Ovary (tissue), 9 donors: ENCODE results near the gene ABLIM1. TPM values are rescaled to one million over a fixed set of nuclear protein-coding genes. Genes with fewer than 3 reads are reported as not detected.

Experiments
- DNase-seq, 5 donors: peaks; one replicate each; pipeline ENCODE4 v3.0.0-alpha.2; 2019 to 2020
- H3K27ac ChIP-seq, 2 donors: fragments of 200-600 bp; one replicate each; pipeline versions ENCODE4 v1.5.1 to v1.8.0; 2019 to 2022
- H3K27me3 ChIP-seq: fragments of 200-600 bp; one replicate; pipeline ENCODE4 v1.8.0; 2022
- H3K36me3 ChIP-seq: fragments of 200-600 bp; sonication (generic); one replicate; pipeline ENCODE4 v1.5.1; 2019
- H3K4me1 ChIP-seq: one replicate; pipeline ENCODE4 v1.8.1; 2013; ENCODE audit warnings: mild to moderate bottlenecking, moderate library complexity; ENCODE audit not compliant: insufficient read depth
- H3K4me3 ChIP-seq: fragments of 200-600 bp; sonication (generic); one replicate; pipeline ENCODE4 v1.5.1; 2017
- H3K9me3 ChIP-seq, 2 donors: fragments of 200-600 bp in 1 of 2; sonication (generic) in 1 of 2; one replicate each; pipeline versions ENCODE4 v1.5.1 to v1.8.1; 2013 to 2019; ENCODE audit warnings: mild to moderate bottlenecking in 1 of 2, moderate library complexity in 1 of 2
- CTCF ChIP-seq, 3 donors: fragments of 450-650 bp in 2 of 3; fragments of 200-600 bp in 1 of 3; IDR thresholded peaks; one replicate each; pipeline versions ENCODE4 v1.5.1 to v1.8.0; 2016 to 2022; ENCODE audit warnings: antibody characterized with exemption in 3 of 3, mild to moderate bottlenecking in 1 of 3
- EP300 ChIP-seq: sonication (generic); formaldehyde crosslinking; IDR thresholded peaks from one replicate; pipeline ENCODE4 v1.6.1; 2017; ENCODE audit warnings: antibody characterized with exemption
- POLR2A ChIP-seq: fragments of 450-650 bp; IDR thresholded peaks from one replicate; pipeline ENCODE4 v1.6.1; 2017; ENCODE audit warnings: antibody characterized with exemption, mild to moderate bottlenecking, moderate library complexity
- WGBS, 3 donors: extraction: QIAGEN DNeasy Blood & Tissue Kit in 1 of 3; methylation state at CpG; one replicate each; pipeline versions ENCODE4 v1.1.5 to v1.1.7; 2013 to 2017; 5-methylcytosine and 5-hydroxymethylcytosine counted together
- intact Hi-C, 4 donors: fragments of 100-400 bp; cut with DNase I; formaldehyde crosslinking; loops; one replicate each; pipeline versions ENCODE4 v1.11.0 to v1.15.1; 2022 to 2023
- polyA plus RNA-seq, 2 donors: library from polyadenylated mRNA; stranded (reverse); fragments of 200-250 nt in 1 of 2; fragments of 350-450 nt in 1 of 2; fragmentation: Illumina TruSeq in 1 of 2; extraction: RNeasy Lipid Tissue Mini Kit (QIAGEN cat#74804) in 1 of 2; gene quantifications; one replicate each; pipeline ENCODE4 v1.2.3, GENCODE V29; 2013 to 2014
- total RNA-seq, 7 donors: library from RNA; depleted of rRNA in 2 of 7; stranded (reverse); fragments of >200 nt in 2 of 7; fragmentation: NEBNext Ultra II Directional in 3 of 7; extraction: Animal tissue kit (Norgen Biotek cat#: 25700) in 3 of 7; gene quantifications; one replicate each; pipeline versions ENCODE4 v1.1.0 to v1.2.4, GENCODE V29; 2016 to 2023
- donor health status: DM: no; HTN: no; CAD: no; lungs with moderate emphysema.
- donor health status: DM: no; HTN: no; CAD: no.
- donor health status: Bipolar disorder and iron deficiency.
- donor health status: DM: yes; HTN: yes; CAD: no.
- donor health status: DM: no; HTN: no; CAD: no.
- donor health status: DM: yes; HTN: yes; CAD: no.

Gene ABLIM1
- total and polyA plus RNA-seq, 9 donors: 155 to 505 (median 283) TPM

GRCh38 chr10:114650266-114650665, 7.8 kb downstream of the ABLIM1 start:
- Histone ChIP-seq H3K27me3 (no peaks in the 10 kb centered on the region), H3K4me3 (no peak overlapping the region), H3K9me3 (no peaks in the 10 kb centered on the region), H3K4me1 (peaks cover 4% of the 10 kb centered on the region), H3K36me3 (no peaks in the 10 kb centered on the region), H3K27ac (no peak overlapping the region)
- intact Hi-C loops: no loop called here
- DNase-seq: no peak
- TF ChIP-seq POLR2A: no peak
- no peak for TF ChIP-seq EP300
- TF ChIP-seq CTCF (IDR thresholded peaks at IDR 0.05): no peak
- 2 to 16% (median 11%) methylated on average over 1 of the region's 1 CpG for WGBS, 3 donors

GRCh38 chr10:114649217-114649903, 8.7 kb downstream of the ABLIM1 start:
- Histone ChIP-seq H3K27me3 (no peaks in the 10 kb centered on the region), H3K36me3 (no peaks in the 10 kb centered on the region), H3K27ac (no peak overlapping the region), H3K9me3 (no peaks in the 10 kb centered on the region), H3K4me1 (peaks cover 4% of the 10 kb centered on the region), H3K4me3 (no peak overlapping the region)
- intact Hi-C loops: no loop called here
- 90 to 92% (median 92%) methylated on average over 7 of the region's 7 CpGs for WGBS, 3 donors
- no peak for TF ChIP-seq POLR2A
- TF ChIP-seq EP300: no peak
- TF ChIP-seq CTCF (IDR thresholded peaks at IDR 0.05): no peak
- no peak for DNase-seq

GRCh38 chr10:114648368-114648767, 9.7 kb downstream of the ABLIM1 start:
- intact Hi-C loops: no loop called here
- Histone ChIP-seq H3K4me1 (peaks cover 4% of the 10 kb centered on the region), H3K27me3 (no peaks in the 10 kb centered on the region), H3K36me3 (no peaks in the 10 kb centered on the region), H3K27ac (no peak overlapping the region), H3K4me3 (no peak overlapping the region), H3K9me3 (no peaks in the 10 kb centered on the region)
- 63 to 72% (median 64%) methylated on average over 8 of the region's 8 CpGs for WGBS, 3 donors
- DNase-seq: no peak
- TF ChIP-seq POLR2A (no peak), CTCF (IDR thresholded peaks at IDR 0.05) (no peak), EP300 (no peak)

- TF ChIP-seq POLR2A: no peak
- no peak for TF ChIP-seq EP300
- TF ChIP-seq CTCF (IDR thresholded peaks at IDR 0.05): no peak
- Histone ChIP-seq H3K27ac (no peak overlapping the region), H3K36me3 (no peaks in the 10 kb centered on the region), H3K4me1 (peaks cover 4% of the 10 kb centered on the region), H3K4me3 (no peak overlapping the region), H3K9me3 (no peaks in the 10 kb centered on the region), H3K27me3 (no peaks in the 10 kb centered on the region)
- intact Hi-C loops: no loop called here
- no peak for DNase-seq
- WGBS, 3 donors: 84 to 96% (median 92%) methylated on average over 2 of the region's 2 CpGs
Observed at GRCh38 chr10:114647545-114648138, 10.4 kb downstream of the ABLIM1 start.
